Breast epithelium (tissue), 4 donors: ENCODE results near the gene ACO2. TPM values are rescaled to one million over a fixed set of nuclear protein-coding genes. Genes with fewer than 3 reads are reported as not detected.
"Not testable (repeated sequence)": the region's sequence is repeated elsewhere in the genome, so short reads cannot be mapped to it uniquely, and the experiment has no call there.

Experiments
- DNase-seq, 2 donors: peaks; one replicate each; pipeline ENCODE4 v3.0.0-alpha.2; 2019; ENCODE audit warnings: low spot score in 2 of 2
- H3K27ac ChIP-seq, 2 donors: fragments of 200-600 bp; sonication (generic) in 1 of 2; one replicate each; pipeline ENCODE4 v1.5.1; 2016 to 2019; ENCODE audit warnings: mild to moderate bottlenecking in 1 of 2
- H3K27me3 ChIP-seq, 2 donors: fragments of 200-600 bp; sonication (generic) in 1 of 2; one replicate each; pipeline versions ENCODE4 v1.5.1 to v1.6.0; 2017 to 2019; ENCODE audit warnings: control low read depth in 1 of 2, mild to moderate bottlenecking in 1 of 2
- H3K36me3 ChIP-seq: fragments of 200-600 bp; one replicate; pipeline ENCODE4 v1.5.1; 2019
- H3K4me1 ChIP-seq, 2 donors: fragments of 200-600 bp; sonication (generic); one replicate each; pipeline ENCODE4 v1.5.1; 2016 to 2019; ENCODE audit warnings: control low read depth in 1 of 2
- H3K4me3 ChIP-seq, 3 donors: fragments of 200-600 bp; sonication (generic); 1 replicate in 2 of 3; 2 replicates in 1 of 3; pipeline ENCODE4 v1.5.1; 2016 to 2019; ENCODE audit warnings: mild to moderate bottlenecking in 3 of 3, moderate library complexity in 2 of 3
- H3K9me3 ChIP-seq, 2 donors: fragments of 200-600 bp; sonication (generic) in 1 of 2; one replicate each; pipeline ENCODE4 v1.5.1; 2016 to 2019; ENCODE audit warnings: control low read depth in 1 of 2
- CTCF ChIP-seq, 3 donors: fragments of 450-650 bp; IDR thresholded peaks; one replicate each; pipeline ENCODE4 v1.5.1; 2016 to 2017; ENCODE audit warnings: antibody characterized with exemption in 3 of 3, mild to moderate bottlenecking in 3 of 3, moderate library complexity in 3 of 3
- POLR2A ChIP-seq: fragments of 450-650 bp; IDR thresholded peaks from one replicate; pipeline ENCODE4 v1.6.1; 2016; ENCODE audit warnings: antibody characterized with exemption, mild to moderate bottlenecking, moderate library complexity
- POLR2AphosphoS5 ChIP-seq, 3 donors: sonication (generic); formaldehyde crosslinking; IDR thresholded peaks; one replicate each; pipeline ENCODE4 v1.6.1; 2017; ENCODE audit warnings: antibody characterized with exemption in 3 of 3
- intact Hi-C: fragments of 100-400 bp; cut with DNase I; formaldehyde crosslinking; loops from one replicate; pipeline ENCODE4 v1.15.1; 2023; ENCODE audit warnings: low total_unique reads
- total RNA-seq, 3 donors: library from RNA; depleted of rRNA; stranded (reverse); fragments of >200 nt; gene quantifications; one replicate each; pipeline ENCODE4 v1.1.0, GENCODE V29; 2016

ACO2 gene
- total RNA-seq, 3 donors from 2014 or later: 58.1 to 92.2 (median 65.2) TPM

- intact Hi-C loops: no loop called here
Measured at GRCh38 chr22:41567512-41567768, 98.5 kb downstream of the ACO2 start.

GRCh38 chr22:41568811-41569210 lies 99.9 kb downstream of the ACO2 start:
- H3K4me1 ChIP-seq: no peaks in the 10 kb centered on the region

More at GRCh38 chr22:41567512-41567768, 98.5 kb downstream of the ACO2 start:
- no peak for DNase-seq
- Histone ChIP-seq H3K27me3 (no peaks in the 10 kb centered on the region), H3K36me3 (no peaks in the 10 kb centered on the region), H3K4me3 (no peak overlapping the region), H3K9me3 (no peaks in the 10 kb centered on the region), H3K27ac (no peak overlapping the region), H3K4me1 (no peaks in the 10 kb centered on the region)
- TF ChIP-seq POLR2AphosphoS5 (IDR thresholded peaks at IDR 0.05): no peak
- TF ChIP-seq POLR2A: no peak
- TF ChIP-seq CTCF (IDR thresholded peaks at IDR 0.05): no peak

GRCh38 chr22:41570221-41570620 lies 101.3 kb downstream of the ACO2 start:
- Histone ChIP-seq H3K4me1 (no peaks in the 10 kb centered on the region), H3K27ac (no peak overlapping the region), H3K36me3 (no peaks in the 10 kb centered on the region), H3K27me3 (no peaks in the 10 kb centered on the region), H3K9me3 (no peaks in the 10 kb centered on the region), H3K4me3 (no peak overlapping the region)
- TF ChIP-seq POLR2AphosphoS5 (IDR thresholded peaks at IDR 0.05): no peak
- no peak for TF ChIP-seq POLR2A
- no peak for TF ChIP-seq CTCF (IDR thresholded peaks at IDR 0.05)
- intact Hi-C loops: no loop called here
- DNase-seq: no peak

More at GRCh38 chr22:41568811-41569210, 99.9 kb downstream of the ACO2 start:
- intact Hi-C loops: no loop called here
- Histone ChIP-seq H3K9me3 (no peaks in the 10 kb centered on the region), H3K4me3 (no peak overlapping the region), H3K36me3 (no peaks in the 10 kb centered on the region), H3K27ac (no peak overlapping the region), H3K27me3 (no peaks in the 10 kb centered on the region)
- TF ChIP-seq CTCF (IDR thresholded peaks at IDR 0.05): no peak
- TF ChIP-seq POLR2AphosphoS5 (IDR thresholded peaks at IDR 0.05): no peak
- TF ChIP-seq POLR2A: no peak
- no peak for DNase-seq

- H3K4me3 ChIP-seq: no peak overlapping the region
- H3K9me3 ChIP-seq: no peaks in the 10 kb centered on the region
- DNase-seq: no peak
- no peaks in the 10 kb centered on the region for H3K27me3 ChIP-seq
- intact Hi-C loops: no loop called here
- H3K27ac ChIP-seq: no peak overlapping the region
- no peaks in the 10 kb centered on the region for H3K4me1 ChIP-seq
- TF ChIP-seq POLR2AphosphoS5 (IDR thresholded peaks at IDR 0.05) (no peak), POLR2A (no peak), CTCF (IDR thresholded peaks at IDR 0.05) (no peak)
- no peaks in the 10 kb centered on the region for H3K36me3 ChIP-seq
Measured at GRCh38 chr22:41571786-41572185, 102.9 kb downstream of the ACO2 start.

GRCh38 chr22:41572305-41572704 lies 103.4 kb downstream of the ACO2 start:
- intact Hi-C loops: not testable (repeated sequence)

GRCh38 chr22:41573677-41574076 lies 104.8 kb downstream of the ACO2 start:
- Histone ChIP-seq H3K27ac (no peak overlapping the region), H3K4me3 (no peak overlapping the region), H3K27me3 (no peaks in the 10 kb centered on the region), H3K4me1 (no peaks in the 10 kb centered on the region), H3K9me3 (no peaks in the 10 kb centered on the region), H3K36me3 (no peaks in the 10 kb centered on the region)
- TF ChIP-seq POLR2A: no peak
- no peak for DNase-seq
- intact Hi-C loops: no loop called here

More at GRCh38 chr22:41572305-41572704, 103.4 kb downstream of the ACO2 start:
- H3K4me3 ChIP-seq, H3K9me3 ChIP-seq, DNase-seq, H3K4me1 ChIP-seq, H3K27me3 ChIP-seq, H3K27ac ChIP-seq, H3K36me3 ChIP-seq: not testable (repeated sequence)
